ENCODE measurements around the gene ACOT7. TPM values are rescaled to one million over a fixed set of nuclear protein-coding genes. Genes with fewer than 3 reads are reported as not detected.

ACOT7 gene
- total RNA-seq, 1 donor from 2014 or later: 12.7 TPM

DNA sequence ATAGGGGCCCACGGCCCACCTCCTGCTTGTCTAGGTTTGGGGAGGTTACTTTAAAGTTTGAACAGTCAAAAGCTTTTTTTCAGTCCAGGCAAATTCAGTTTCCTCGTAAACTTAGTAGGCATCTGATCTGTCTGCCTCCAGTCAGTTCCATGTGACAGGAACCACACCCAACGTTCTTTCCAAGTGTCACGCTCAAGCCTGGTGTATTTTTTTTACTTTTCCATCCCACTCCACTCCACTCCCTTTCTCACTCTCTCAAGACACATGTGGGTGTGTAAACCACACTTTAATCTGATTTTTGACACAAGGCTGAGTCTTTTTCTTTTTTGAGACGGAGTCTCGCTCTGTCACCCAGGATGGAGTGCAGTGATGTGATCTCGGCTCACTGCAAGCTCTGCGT lies 72.4 kb downstream of the ACOT7 start:
- no peaks in the 10 kb centered on the region for H3K27me3 Mint-ChIP-seq
- no peak overlapping the region for H3K4me3 Mint-ChIP-seq
- ChIA-PET POLR2A (no interaction called here), CTCF (no interaction called here)
- peaks cover under 1% of the 10 kb centered on the region for H3K36me3 Mint-ChIP-seq (ENCODE audit: low read depth)
- H3K27ac Mint-ChIP-seq: no peak overlapping the region
- TF ChIP-seq, protein P1, sequence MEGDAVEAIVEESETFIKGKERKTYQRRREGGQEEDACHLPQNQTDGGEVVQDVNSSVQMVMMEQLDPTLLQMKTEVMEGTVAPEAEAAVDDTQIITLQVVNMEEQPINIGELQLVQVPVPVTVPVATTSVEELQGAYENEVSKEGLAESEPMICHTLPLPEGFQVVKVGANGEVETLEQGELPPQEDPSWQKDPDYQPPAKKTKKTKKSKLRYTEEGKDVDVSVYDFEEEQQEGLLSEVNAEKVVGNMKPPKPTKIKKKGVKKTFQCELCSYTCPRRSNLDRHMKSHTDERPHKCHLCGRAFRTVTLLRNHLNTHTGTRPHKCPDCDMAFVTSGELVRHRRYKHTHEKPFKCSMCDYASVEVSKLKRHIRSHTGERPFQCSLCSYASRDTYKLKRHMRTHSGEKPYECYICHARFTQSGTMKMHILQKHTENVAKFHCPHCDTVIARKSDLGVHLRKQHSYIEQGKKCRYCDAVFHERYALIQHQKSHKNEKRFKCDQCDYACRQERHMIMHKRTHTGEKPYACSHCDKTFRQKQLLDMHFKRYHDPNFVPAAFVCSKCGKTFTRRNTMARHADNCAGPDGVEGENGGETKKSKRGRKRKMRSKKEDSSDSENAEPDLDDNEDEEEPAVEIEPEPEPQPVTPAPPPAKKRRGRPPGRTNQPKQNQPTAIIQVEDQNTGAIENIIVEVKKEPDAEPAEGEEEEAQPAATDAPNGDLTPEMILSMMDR (IDR thresholded peaks at IDR 0.05): no peak
- DNase-seq (no peak), ATAC-seq (ENCODE audit: low read depth) (no peak)
- intact Hi-C loops (cut with micrococcal nuclease): no loop called here
- H3K4me1 Mint-ChIP-seq: no peaks in the 10 kb centered on the region
- H3K9me3 Mint-ChIP-seq: no peaks in the 10 kb centered on the region

DNA sequence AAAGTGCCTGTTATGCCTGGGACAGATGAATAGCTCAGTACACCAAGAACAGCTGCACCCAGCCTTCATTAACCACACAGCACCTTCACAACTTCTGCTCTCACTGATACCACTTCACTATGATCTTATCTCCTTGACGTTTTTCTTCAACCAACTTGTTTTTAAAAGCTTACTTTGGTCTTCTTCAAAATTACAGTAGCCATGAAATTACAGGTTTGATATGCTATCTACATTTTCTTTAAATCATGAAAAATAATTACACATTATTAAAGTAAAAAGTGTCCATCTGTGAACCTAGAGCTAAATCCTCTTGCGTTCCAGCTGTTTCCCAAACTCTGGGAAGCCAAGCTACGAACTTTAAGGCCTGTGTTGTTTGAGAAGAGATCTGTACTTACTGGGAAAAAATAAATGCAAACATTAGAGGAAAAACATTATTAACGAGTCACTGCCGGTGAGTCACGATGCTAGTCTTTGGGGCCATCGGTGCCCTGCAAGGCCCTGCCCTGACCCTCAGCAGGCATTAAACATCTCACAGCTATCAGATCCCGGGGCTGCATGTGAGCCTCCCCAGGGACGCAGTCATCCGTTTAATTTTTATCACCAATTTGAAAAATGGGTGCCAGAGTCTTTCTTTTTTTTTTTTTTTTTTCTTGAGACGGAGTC lies 76.3 kb downstream of the ACOT7 start:
- ChIA-PET POLR2A (no interaction called here), CTCF (no interaction called here)
- DNase-seq (no peak), ATAC-seq (ENCODE audit: low read depth) (no peak)
- no peaks in the 10 kb centered on the region for H3K27me3 Mint-ChIP-seq
- no peaks in the 10 kb centered on the region for H3K4me1 Mint-ChIP-seq
- no peak overlapping the region for H3K4me3 Mint-ChIP-seq
- peaks cover 3% of the 10 kb centered on the region for H3K36me3 Mint-ChIP-seq (ENCODE audit: low read depth)
- intact Hi-C loops (cut with micrococcal nuclease): no loop called here
- H3K27ac Mint-ChIP-seq: no peak overlapping the region
- TF ChIP-seq, protein P1 (IDR thresholded peaks at IDR 0.05): no peak
- no peaks in the 10 kb centered on the region for H3K9me3 Mint-ChIP-seq

DNA sequence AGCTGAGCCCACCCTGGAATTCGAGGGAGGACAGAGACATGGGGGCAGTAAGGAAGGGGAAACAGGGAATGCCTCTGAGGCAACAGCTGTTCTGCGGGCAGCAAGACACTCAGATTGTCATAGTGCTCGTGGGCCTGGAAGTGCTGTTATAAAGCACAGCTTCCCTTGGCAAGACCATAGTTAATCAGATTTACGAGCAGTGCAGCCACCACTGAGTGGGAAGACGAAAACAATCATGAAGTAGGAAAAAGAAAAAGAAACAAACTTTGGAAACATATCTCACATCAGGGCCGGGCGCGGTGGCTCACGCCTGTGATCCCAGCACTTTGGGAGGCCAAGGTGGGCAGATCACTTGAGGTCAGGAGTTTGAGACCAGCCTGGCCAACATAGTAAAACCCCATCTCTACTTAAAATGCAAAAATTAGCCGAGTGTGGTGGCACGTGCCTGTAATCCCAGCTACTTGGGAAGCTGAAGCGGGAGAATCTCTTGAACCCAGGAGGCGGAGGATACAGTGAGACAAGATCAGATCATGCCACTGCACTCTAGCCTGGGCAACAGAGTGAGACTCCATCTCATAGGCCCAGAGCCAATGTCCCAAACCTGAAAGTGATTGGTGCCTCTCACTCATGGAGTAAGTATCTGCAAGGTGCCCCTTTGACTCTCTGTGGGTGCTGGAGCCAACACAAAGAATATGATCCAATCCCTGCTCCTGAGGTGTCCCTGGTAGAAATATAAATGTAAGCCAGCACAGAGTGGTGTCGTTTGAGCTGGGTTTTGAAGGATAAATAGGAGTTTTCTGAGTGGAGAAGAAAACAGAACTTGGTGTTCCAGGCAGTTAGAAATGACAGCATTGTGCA lies 77.1 kb downstream of the ACOT7 start:
- H3K9me3 Mint-ChIP-seq: no peaks in the 10 kb centered on the region
- H3K36me3 Mint-ChIP-seq (ENCODE audit: low read depth): peaks cover 3% of the 10 kb centered on the region
- no peak overlapping the region for H3K4me3 Mint-ChIP-seq
- intact Hi-C loops (cut with micrococcal nuclease): no loop called here
- ATAC-seq (ENCODE audit: low read depth): no peak
- no peak for DNase-seq
- H3K27me3 Mint-ChIP-seq: no peaks in the 10 kb centered on the region
- H3K27ac Mint-ChIP-seq: no peak overlapping the region
- POLR2A ChIA-PET: no interaction called here
- CTCF ChIA-PET: no interaction called here
- TF ChIP-seq, protein P1 (IDR thresholded peaks at IDR 0.05): no peak
- H3K4me1 Mint-ChIP-seq: no peaks in the 10 kb centered on the region

DNA sequence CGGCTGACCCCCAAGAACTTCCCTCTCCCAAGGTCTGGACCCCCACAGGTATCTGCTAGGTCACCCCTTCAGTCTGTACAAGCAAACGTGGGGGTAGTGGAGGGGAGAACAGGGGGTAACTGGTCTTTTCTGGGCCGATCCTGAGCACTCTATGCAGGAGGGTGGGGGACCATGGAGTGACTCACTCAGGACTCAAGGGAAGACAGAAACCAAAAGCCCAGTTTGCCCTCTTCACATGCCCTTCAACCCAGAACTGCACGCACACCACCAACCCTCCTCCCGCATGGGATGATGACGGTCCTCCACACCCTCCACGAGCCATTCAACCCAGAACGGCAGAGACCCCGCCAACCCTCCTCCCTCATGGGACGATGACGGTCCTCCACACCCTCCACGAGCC lies 79.1 kb downstream of the ACOT7 start:
- TF ChIP-seq, protein P1 (IDR thresholded peaks at IDR 0.05): no peak
- no peak overlapping the region for H3K4me3 Mint-ChIP-seq
- H3K27ac Mint-ChIP-seq: no peak overlapping the region
- ChIA-PET CTCF (no interaction called here), POLR2A (no interaction called here)
- ATAC-seq (ENCODE audit: low read depth) (no peak), DNase-seq (no peak)
- no peaks in the 10 kb centered on the region for H3K27me3 Mint-ChIP-seq
- H3K9me3 Mint-ChIP-seq: no peaks in the 10 kb centered on the region
- H3K36me3 Mint-ChIP-seq (ENCODE audit: low read depth): peaks cover 3% of the 10 kb centered on the region
- intact Hi-C loops (cut with micrococcal nuclease): no loop called here
- H3K4me1 Mint-ChIP-seq: no peaks in the 10 kb centered on the region

DNA sequence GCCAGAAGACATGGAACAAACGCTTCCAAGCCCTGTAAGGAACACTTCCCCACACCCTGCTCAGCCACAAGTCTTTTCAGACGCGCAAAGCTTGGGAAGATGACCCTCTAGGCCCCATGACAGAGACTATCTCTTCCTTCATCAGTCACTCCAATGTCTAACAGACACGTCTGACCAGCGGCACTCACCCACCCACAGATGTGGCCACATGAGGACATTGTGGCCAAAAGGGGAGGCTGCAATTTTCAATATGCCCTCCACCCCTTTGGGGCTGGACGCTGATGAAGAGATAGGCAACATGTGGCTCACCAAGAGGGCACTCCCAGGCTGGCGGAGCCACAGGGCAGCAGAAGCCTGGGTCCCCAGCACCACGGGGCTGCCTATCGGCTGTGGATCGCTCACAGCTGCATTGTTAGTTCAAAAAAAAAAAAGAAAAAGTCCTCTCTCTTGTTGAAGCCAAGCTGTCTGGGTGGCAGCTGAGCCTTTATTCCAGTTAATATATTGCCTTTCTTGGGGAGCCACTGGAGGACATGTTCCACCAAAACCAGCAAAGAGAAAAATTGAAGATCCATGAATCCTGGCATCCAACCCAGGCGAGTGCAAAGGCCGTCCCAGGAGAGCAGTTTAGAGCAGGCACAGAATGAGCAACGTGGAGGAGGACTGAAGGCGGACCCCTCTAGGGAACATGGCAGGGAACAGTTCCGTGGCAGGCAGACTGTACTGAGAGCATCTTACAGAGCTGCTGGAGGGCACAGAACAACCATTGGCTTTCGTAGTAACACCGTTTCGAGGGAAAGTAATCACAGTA lies 80.0 kb downstream of the ACOT7 start:
- ChIA-PET CTCF (no interaction called here), POLR2A (no interaction called here)
- Mint-ChIP-seq H3K36me3 (ENCODE audit: low read depth) (peaks cover 3% of the 10 kb centered on the region), H3K4me1 (no peaks in the 10 kb centered on the region), H3K9me3 (no peaks in the 10 kb centered on the region), H3K4me3 (no peak overlapping the region), H3K27me3 (no peaks in the 10 kb centered on the region), H3K27ac (no peak overlapping the region)
- TF ChIP-seq, protein P1 (IDR thresholded peaks at IDR 0.05): no peak
- intact Hi-C loops (cut with micrococcal nuclease): no loop called here
- DNase-seq (no peak), ATAC-seq (ENCODE audit: low read depth) (no peak)
